Activated CD4-positive, alpha-beta T cell treated with anti-CD3 and anti-CD28 coated beads for 24 hours (primary cell): ENCODE data around the gene ARPC2.
A peak's percentile ranks its signal among the peaks of the same experiment; 100 is the strongest.

Experiments
- DNase-seq, 2 donors: peaks; one replicate each; pipeline ENCODE4 v3.0.0-alpha.2; 2020; ENCODE audit warnings: low read depth in 2 of 2

The ARPC2 gene

DNA sequence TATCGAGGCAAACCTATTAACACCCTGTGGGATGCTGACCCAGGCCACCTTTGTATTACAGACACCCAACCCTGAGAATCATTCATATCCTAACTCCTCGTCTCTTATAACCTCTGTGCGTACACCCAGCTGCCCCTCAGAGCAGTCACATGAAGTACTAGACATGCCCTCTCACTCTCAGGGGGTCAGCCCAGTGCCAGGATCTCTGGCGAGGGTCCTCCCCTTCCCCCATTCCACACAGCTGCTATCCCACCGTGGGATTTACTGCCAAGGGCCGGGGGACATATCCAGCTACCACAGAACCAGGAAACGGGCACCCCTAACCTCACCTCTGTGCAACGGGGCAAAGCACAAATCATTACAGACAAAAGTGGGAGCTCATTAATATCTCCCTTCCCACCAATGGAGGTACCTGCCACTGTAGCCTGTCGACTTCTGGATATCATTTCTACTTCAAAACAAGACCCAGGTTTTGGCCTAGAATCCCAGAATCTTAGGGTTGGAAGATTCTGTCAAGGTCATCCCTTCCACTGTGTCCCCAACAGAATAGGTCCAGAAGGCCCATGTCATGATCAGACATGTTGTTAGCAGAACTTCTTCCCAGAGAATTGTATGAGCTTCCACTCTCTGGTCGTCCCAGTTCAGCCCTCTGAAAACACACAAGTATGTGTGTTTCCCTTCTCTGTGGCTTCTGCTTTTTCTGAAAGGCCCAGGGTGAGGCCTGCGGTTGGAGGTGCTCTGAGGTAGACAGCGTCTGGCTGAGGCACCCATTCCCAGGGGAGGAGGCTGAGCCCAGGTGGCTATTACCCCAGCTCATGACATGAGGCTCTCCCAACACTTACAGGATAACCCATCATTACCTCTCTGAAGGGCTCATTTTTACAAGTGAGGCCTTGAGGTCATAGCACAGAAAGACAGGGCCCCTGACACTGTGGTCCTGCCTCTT, 73.6 kb downstream of the ARPC2 start:
- no peak for DNase-seq

DNA sequence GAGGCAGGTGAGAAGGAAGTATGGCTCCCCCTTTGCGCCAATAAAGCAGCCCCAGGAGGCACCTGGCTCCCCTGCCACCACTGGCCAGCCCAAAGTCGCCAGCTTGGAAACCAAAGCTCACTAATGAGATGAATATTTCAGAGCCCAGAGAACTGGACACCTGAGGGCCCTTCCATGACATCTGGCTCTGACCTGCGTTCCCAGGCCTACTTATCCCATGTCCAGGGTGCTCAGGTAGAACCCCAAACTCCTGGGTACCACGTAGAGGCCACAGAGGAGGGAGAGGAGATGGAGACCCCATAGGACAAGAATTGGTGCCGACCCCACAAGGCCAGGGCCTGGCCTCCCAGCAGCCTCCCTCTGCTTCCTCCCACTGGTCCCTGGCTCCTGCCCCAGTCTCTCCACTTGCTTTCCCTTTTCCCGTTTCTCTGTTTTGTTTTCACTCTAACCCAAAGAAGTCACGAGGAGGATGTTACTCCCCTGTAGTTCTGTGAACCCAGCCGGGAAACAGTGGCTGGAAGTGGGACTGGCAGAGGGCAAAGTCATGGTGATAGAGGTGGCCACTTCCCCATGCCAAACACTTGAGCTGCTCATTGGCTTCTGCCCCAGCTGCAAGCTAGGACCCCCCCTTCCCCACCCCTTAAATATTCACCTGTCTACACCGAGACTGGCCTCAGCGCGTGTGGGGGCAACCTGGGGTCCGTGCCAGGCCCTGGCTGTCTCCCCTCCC, 74.5 kb downstream of the ARPC2 start:
- no peak for DNase-seq

DNA sequence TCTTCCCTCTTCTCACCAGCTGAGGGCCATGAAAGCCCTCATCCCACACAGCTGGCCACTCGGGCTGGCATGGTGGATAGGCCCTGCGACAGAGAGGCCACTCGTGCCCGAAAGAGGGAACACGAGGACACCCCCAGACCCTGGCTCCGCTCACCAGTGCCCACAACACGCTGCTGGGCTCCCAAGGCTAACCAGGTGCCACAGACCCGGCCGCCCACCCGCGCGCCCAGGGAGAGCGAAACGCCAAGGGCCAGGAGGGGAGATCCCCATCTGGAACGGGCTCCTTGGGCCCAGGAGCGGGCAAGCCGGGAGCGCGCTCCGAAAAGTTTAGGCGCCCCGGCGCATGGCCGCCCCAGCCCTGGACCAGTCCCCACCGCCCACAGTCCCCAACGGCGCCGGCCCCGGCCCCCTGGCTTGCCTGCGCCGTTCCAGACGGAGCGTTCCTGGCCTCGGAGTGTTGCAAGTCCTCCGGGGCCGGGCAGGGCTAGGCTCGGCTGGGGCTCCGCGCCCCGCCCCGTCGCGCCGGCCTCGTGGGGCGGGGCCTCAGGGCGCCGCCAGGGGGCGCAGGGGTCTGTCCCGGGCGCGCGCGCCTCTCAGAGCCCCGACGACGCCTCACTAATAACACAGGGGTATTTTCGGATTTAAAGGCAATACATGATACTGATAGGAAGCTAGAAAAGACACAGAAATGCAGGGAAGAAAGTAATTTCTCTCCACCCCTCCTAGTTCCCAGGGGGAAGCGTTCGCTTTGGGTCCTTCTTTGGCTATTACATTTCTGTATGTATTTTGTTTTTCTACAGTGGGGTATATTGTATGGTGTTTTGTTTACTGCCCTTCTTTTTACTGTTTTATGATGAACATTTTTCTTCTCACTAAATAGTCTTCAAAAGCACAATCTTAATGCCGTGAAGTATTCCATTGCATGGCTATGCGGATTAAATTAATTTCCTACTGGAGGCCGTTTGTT, 75.3 kb downstream of the ARPC2 start, which contains the start of gene TMBIM1:
Gene TMBIM1 (minus strand): TSS at position 456 of the 967 bp plus-strand sequence. CDS start 10,362 bp downstream, outside the sequence.
- peak; percentile 56 to 68 for DNase-seq

DNA sequence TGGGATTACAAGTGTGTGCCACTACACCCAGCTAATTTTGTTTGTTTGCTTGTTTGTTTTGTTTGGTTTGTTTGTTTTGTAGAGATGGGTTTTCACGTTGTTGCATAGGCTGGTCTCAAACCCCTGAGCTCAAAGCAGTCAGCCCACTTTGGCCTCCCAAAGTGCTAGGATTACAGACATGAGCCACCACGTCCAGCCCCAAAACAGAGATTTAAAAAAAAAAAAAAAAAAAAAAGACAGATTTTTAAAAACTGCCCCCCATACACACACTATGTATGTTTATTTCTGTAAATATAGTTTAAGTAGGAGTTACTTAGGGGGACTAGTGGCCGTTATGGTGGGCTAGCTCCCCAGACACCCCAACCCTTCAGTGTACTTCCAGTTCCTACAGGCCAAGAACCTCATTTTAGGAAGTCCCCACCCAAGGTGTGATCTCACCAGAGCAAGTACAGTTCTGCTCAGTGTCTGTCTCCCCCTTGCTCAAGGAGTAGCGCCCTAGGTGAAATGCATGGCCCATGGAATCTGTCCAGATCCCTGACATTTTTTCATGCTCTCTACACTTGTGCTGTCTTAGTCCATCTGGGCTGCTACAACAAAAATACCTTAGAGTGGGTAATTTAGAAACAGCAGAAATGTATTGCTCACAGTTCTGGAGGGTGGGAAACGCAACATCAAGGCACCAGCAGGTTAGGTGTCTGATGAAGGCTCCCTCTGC, 76.9 kb downstream of the ARPC2 start:
- DNase-seq: no peak

DNA sequence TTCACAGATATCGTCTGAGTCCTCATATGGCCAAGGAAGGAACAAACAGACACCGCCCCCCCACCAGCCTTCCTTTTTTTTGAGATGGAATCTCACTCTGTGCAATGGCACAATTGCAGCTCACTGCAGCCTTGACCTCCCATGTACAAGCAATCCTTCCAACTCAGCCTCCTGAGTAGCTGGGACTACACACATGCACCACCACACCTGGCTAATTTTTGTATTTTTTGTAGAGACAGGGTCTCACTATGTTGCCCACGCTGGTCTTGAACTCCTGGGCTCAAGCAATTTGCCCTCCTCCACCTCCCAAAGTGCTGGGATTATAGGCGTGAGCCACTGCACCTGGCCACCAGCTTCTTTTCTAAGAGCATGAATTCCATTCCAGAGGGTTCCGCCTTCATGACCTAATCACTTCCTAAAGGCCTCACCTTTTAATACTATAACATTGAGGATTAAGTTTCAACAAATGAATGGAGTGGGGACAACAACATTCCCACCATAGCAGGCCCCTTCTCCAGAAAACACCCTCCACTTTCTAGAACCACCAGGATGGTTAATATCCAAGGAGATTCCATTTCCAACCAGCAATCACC, 77.5 kb downstream of the ARPC2 start:
- DNase-seq: no peak

DNA sequence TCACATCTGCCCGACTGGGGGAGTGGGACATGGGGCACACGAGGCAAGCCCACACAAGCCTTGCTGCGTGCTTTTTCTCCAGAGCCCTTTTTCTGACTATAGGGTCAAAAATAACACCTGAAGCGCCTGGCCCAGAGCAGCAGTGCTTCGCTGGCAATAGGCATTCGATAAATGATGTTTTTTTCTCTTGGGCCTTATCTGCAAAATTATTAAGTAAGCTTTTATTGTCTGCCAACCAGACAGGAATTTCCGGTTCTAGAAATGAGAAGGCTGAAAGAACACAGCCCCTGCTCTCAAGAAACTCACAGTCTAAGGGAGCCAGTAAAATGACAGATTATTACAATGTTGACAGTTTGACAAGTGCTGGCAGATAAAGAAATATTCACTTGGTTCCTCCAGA, 78.0 kb downstream of the ARPC2 start:
- DNase-seq: no peak

DNA sequence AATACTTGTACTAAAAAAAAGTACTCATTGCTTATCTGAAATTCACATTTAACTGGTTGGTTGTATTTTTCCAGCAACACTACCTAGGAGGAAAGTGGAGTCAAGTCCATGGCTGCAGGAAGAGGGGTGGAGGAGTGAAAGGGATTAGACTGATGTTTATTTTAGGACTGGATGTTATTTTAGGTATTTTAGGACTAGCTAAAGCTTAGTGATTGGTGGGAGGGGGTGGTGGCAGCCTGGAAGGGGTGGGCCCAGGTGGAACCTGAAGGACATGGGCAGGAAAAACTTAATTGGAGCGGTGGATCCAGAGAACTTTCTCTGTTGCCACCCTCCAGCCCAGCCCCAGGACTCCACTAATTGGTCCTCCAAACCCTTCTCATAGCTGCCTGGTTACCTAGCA, 79.2 kb downstream of the ARPC2 start:
- no peak for DNase-seq

DNA sequence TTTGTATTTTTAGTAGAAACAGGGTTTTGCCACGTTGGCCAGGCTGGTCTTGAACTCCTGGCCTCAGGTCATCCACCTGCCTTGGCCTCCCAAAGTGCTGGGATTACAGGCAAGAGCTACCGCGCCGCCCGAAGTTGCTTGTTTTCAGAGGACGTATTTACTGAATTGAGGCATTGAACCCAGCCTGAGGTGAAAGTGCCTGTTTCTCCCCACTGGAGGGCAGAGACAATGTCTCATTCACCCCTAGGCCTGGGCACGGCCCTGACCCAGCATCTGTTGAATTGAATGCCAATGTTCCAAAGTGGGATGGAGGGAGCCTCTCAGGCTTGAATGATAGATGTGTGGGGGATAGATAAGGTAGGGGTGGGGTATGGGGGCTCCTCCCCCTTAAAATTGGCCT, 79.9 kb downstream of the ARPC2 start:
- no peak for DNase-seq

DNA sequence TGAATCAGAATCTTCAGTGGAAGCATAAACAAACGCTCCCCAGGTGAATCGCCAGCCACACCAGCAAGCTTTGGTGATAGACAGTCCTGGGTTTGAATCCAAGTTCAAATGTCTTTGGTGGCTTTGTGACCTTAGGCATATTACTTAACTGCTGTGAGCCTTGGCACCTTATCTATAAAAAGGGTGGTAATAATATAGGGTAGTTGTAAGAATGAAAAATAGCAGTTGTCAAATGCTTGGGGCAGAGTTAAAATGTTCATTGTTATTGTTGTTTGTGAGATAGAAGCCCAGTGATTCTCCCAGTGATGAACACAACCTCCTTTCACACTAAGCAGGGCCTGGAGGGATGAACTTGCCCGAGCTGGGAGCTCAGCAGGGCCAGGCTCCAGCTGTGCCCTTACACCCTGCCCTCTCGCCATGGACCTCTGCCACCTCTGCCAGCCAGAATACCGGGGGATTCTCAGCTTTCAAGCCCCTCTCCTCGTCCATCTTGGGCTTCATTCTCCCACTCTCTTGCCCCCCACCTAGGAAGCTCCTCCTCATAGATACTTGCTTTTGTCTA, 81.4 kb downstream of the ARPC2 start:
- no peak for DNase-seq

DNA sequence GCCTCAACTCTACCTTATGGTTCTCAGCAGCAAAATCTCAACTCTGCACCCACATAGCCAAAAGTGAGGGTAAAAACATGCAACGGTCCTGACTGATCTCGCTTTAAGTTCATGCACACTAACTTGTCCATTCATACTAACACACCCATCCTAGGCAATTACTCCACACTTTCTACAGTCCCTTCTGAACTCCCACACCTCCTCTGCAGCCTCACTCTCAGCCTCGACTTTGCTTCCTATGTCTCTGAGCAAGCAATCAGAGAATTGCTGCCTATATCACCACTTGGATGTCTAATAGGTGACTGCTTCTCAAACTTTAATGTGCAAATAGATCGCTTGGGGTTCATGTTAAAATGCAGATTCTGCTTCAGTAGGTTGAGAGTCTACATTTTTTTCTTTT, 83.2 kb downstream of the ARPC2 start:
- no peak for DNase-seq

DNA sequence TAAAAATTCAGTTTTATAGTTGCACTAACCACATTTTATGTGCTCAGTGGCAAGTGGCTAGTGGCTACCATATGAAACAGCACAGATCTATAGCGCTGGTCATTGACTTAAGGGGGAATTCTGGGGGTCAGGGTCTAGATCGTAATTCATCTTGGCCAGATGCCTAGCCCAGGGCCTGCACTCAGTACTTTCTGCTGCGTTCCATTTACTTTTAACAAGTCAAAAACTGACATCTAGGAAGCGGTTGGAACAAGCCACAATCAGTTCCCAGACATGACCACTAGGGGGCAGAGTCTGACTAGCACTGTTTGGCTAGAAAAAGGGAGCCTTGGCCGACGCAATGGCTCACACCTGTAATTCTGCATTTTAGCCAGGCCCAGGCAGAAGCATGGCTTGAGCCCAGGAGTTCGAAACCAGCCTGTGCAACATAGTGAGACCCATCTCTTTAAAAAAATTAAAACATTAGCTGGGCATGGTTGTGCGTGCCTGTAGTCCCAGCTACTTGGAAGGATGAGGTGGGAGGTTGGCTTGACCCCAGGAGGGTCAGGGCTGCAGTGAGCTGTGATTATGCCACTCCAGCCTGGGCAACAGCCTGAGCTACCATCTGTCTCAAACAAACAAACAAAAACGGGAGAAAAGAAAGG, 84.3 kb downstream of the ARPC2 start:
- DNase-seq: peak; percentile 85 to 86
